ENCODE results near the gene OR13C3.

GRCh38 chr9:104503440-104503839 lies 33.2 kb downstream of the OR13C3 start:
- TF ChIP-seq, protein P1, sequence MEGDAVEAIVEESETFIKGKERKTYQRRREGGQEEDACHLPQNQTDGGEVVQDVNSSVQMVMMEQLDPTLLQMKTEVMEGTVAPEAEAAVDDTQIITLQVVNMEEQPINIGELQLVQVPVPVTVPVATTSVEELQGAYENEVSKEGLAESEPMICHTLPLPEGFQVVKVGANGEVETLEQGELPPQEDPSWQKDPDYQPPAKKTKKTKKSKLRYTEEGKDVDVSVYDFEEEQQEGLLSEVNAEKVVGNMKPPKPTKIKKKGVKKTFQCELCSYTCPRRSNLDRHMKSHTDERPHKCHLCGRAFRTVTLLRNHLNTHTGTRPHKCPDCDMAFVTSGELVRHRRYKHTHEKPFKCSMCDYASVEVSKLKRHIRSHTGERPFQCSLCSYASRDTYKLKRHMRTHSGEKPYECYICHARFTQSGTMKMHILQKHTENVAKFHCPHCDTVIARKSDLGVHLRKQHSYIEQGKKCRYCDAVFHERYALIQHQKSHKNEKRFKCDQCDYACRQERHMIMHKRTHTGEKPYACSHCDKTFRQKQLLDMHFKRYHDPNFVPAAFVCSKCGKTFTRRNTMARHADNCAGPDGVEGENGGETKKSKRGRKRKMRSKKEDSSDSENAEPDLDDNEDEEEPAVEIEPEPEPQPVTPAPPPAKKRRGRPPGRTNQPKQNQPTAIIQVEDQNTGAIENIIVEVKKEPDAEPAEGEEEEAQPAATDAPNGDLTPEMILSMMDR (conservative IDR thresholded peaks at IDR 0.05; ENCODE audit: low read depth, low read length), result no peak
- no peak for TF ChIP-seq ELK1 (IDR thresholded peaks at IDR 0.05; ENCODE audit: borderline replicate concordance, low read depth, low read length)
- TF ChIP-seq CEBPB (IDR thresholded peaks at IDR 0.05; ENCODE audit: low read depth, low read length), result no peak
- TF ChIP-seq SMC3 (IDR thresholded peaks at IDR 0.05; ENCODE audit: low read depth, low read length), result no peak
- TF ChIP-seq POLR2A (IDR thresholded peaks at IDR 0.05; ENCODE audit: low read depth, low read length), result no peak
- no peak for TF ChIP-seq USF2 (IDR thresholded peaks at IDR 0.05; ENCODE audit: low read depth, low read length)
- no peak for TF ChIP-seq RAD21 (IDR thresholded peaks at IDR 0.05; ENCODE audit: low read length)
- no peak for TF ChIP-seq BHLHE40 (IDR thresholded peaks at IDR 0.05; ENCODE audit: low read depth, low read length)
- TF ChIP-seq MAZ (IDR thresholded peaks at IDR 0.05; ENCODE audit: borderline replicate concordance, low read depth, low read length), result no peak
- TF ChIP-seq RFX5 (IDR thresholded peaks at IDR 0.05; ENCODE audit: low read depth, low read length), result no peak
- TF ChIP-seq MAFK (IDR thresholded peaks at IDR 0.05; ENCODE audit: low read depth, low read length), result no peak
- TF ChIP-seq FOS (IDR thresholded peaks at IDR 0.05; ENCODE audit: low read depth, low read length), result no peak
- TF ChIP-seq CHD1 (IDR thresholded peaks at IDR 0.05; ENCODE audit: low read depth, low read length), result no peak
